DOHH2 (cell line): Measurements from ENCODE around the gene SPG7.

Experiments
- H3F3A ChIP-seq: fragments of 200-600 bp; sonication (generic), shearing (Covaris generic); 2 replicates; pipeline ENCODE4 v1.6.0; 2016; ENCODE audit warnings: antibody characterized with exemption, mild to moderate bottlenecking; ENCODE audit not compliant: control insufficient read depth, insufficient read depth
- H3K27ac ChIP-seq: fragments of 200-600 bp; sonication (generic); 2 replicates; pipeline ENCODE4 v1.5.1; 2014; ENCODE audit warnings: low read depth, mild to moderate bottlenecking, low read length, moderate library complexity
- H3K27me3 ChIP-seq: fragments of 200-600 bp; sonication (generic); 2 replicates; pipeline ENCODE4 v1.6.1; 2014; ENCODE audit warnings: mild to moderate bottlenecking, low read length, mixed read lengths; ENCODE audit not compliant: control insufficient read depth
- H3K36me3 ChIP-seq: fragments of 200-600 bp; sonication (generic); 2 replicates; pipeline ENCODE4 v1.6.1; 2014; ENCODE audit warnings: mild to moderate bottlenecking, low read length, moderate library complexity, mixed read lengths; ENCODE audit not compliant: control insufficient read depth
- H3K4me1 ChIP-seq: fragments of 200-600 bp; sonication (generic); 2 replicates; pipeline ENCODE4 v1.6.1; 2014; ENCODE audit warnings: mild to moderate bottlenecking, low read length, mixed read lengths; ENCODE audit not compliant: control insufficient read depth
- H3K4me2 ChIP-seq: fragments of 200-600 bp; sonication (generic); 2 replicates; pipeline ENCODE4 v1.6.0; 2014; ENCODE audit warnings: mild to moderate bottlenecking, low read length, moderate library complexity
- H3K4me3 ChIP-seq: fragments of 200-600 bp; sonication (generic); 2 replicates; pipeline ENCODE4 v1.5.1; 2014; ENCODE audit warnings: mild to moderate bottlenecking, low read length, mixed read lengths
- H3K79me2 ChIP-seq: fragments of 200-600 bp; sonication (generic); 2 replicates; pipeline ENCODE4 v1.6.1; 2014; ENCODE audit warnings: mild to moderate bottlenecking, low read length, mixed read lengths; ENCODE audit not compliant: control insufficient read depth
- H3K9me2 ChIP-seq: fragments of 200-600 bp; sonication (generic); replicated peaks from 2 replicates; pipeline ENCODE4 v1.6.1; 2014; ENCODE audit warnings: mild to moderate bottlenecking, low read length, mixed read lengths; ENCODE audit not compliant: control insufficient read depth
- H3K9me3 ChIP-seq: fragments of 200-600 bp; sonication (generic); 2 replicates; pipeline ENCODE4 v1.6.1; 2014; ENCODE audit warnings: antibody characterized with exemption, low read length, mixed read lengths; ENCODE audit not compliant: control insufficient read depth, insufficient read depth
- H4K20me1 ChIP-seq: fragments of 200-600 bp; sonication (generic); 2 replicates; pipeline ENCODE4 v1.6.0; 2014; ENCODE audit warnings: low read depth, mild to moderate bottlenecking, antibody characterized with exemption, low read length, moderate library complexity; ENCODE audit not compliant: control insufficient read depth, insufficient read depth
- EZH2phosphoT487 ChIP-seq: fragments of 200-600 bp; sonication (generic); IDR thresholded peaks from 2 replicates; pipeline ENCODE4 v1.6.1; 2017; ENCODE audit warnings: borderline replicate concordance, mild to moderate bottlenecking, antibody characterized with exemption, low read length, moderate library complexity, mixed read lengths
- TF ChIP-seq, protein P1 (sequence below): fragments of 200-600 bp; sonication (generic); IDR thresholded peaks from one replicate; pipeline ENCODE4 v1.5.1; 2014; ENCODE audit warnings: antibody characterized with exemption, mild to moderate bottlenecking, low read depth, low read length; ENCODE audit not compliant: poor library complexity, severe bottlenecking

The SPG7 gene

DNA sequence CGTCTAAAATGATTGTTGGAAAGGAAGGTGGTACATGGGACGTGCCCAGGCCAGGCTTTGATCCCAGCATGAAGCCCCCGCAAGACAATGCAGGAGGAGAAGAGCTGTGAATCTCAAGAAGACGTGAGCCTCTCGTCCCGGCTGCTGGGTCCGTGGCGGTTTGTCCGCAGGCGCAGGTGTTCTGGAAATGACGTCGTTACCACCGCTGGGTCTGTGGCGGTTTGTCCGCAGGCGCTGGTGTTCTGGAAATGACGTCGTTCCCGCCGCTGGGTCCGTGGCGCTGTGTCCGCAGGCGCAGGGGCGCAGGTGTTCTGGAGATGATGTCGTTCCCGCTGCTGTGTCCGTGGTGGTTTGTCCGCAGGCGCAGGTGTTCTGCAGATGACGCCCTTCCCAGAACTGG, 14.1 kb downstream of the SPG7 start:
- no peak for TF ChIP-seq EZH2phosphoT487
- TF ChIP-seq, protein P1, sequence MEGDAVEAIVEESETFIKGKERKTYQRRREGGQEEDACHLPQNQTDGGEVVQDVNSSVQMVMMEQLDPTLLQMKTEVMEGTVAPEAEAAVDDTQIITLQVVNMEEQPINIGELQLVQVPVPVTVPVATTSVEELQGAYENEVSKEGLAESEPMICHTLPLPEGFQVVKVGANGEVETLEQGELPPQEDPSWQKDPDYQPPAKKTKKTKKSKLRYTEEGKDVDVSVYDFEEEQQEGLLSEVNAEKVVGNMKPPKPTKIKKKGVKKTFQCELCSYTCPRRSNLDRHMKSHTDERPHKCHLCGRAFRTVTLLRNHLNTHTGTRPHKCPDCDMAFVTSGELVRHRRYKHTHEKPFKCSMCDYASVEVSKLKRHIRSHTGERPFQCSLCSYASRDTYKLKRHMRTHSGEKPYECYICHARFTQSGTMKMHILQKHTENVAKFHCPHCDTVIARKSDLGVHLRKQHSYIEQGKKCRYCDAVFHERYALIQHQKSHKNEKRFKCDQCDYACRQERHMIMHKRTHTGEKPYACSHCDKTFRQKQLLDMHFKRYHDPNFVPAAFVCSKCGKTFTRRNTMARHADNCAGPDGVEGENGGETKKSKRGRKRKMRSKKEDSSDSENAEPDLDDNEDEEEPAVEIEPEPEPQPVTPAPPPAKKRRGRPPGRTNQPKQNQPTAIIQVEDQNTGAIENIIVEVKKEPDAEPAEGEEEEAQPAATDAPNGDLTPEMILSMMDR: no peak
- Histone ChIP-seq H3F3A (no peaks in the 10 kb centered on the region), H3K4me2 (no peak overlapping the region), H3K27me3 (no peaks in the 10 kb centered on the region), H3K4me1 (peaks cover 7% of the 10 kb centered on the region; the same call in 1 of the 2 replicates), H3K9me3 (no peaks in the 10 kb centered on the region), H3K79me2 (peaks cover 53% of the 10 kb centered on the region), H3K9me2 (no peaks in the 10 kb centered on the region), H3K4me3 (no peak overlapping the region), H3K36me3 (peaks cover 88% of the 10 kb centered on the region), H4K20me1 (no peaks in the 10 kb centered on the region), H3K27ac (no peak overlapping the region)

DNA sequence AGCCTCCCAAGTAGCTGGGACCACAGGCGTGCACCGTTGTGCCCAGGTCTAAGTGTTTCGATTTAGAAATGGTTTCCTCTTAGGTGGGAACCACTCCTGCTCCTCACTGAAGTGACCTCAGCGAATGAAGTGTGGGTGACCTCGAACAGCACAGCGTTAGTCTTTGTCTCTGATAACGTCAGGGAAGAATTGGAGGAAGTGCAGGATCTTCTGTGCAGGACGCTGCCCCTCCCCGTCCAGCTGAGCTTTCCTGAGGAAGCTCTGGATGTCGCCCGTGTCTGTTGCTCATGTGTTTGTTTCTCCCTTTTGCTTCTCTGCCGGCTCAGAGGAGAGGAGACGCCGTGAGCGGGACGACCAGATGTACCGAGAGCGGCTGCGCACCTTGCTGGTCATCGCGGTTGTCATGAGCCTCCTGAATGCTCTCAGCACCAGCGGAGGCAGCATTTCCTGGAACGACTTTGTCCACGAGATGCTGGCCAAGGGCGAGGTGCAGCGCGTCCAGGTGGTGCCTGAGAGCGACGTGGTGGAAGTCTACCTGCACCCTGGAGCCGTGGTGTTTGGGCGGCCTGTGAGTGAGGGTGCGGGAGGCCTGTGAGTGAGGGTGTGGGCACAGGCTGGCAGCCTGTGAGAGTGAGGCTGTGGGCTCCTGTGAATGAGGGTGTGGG, 15.6 kb downstream of the SPG7 start:
- no peak for TF ChIP-seq EZH2phosphoT487
- TF ChIP-seq, protein P1: no peak
- H3F3A ChIP-seq: no peaks in the 10 kb centered on the region
- H3K27ac ChIP-seq: no peak overlapping the region
- no peaks in the 10 kb centered on the region for H4K20me1 ChIP-seq
- H3K79me2 ChIP-seq: peaks cover 38% of the 10 kb centered on the region
- H3K9me2 ChIP-seq: no peaks in the 10 kb centered on the region
- H3K4me3 ChIP-seq: no peak overlapping the region
- H3K4me2 ChIP-seq: no peak overlapping the region
- no peaks in the 10 kb centered on the region for H3K27me3 ChIP-seq
- H3K36me3 ChIP-seq: peaks cover 79% of the 10 kb centered on the region
- H3K9me3 ChIP-seq: no peaks in the 10 kb centered on the region
- H3K4me1 ChIP-seq: peaks cover 7% of the 10 kb centered on the region; the same call in 1 of the 2 replicates

DNA sequence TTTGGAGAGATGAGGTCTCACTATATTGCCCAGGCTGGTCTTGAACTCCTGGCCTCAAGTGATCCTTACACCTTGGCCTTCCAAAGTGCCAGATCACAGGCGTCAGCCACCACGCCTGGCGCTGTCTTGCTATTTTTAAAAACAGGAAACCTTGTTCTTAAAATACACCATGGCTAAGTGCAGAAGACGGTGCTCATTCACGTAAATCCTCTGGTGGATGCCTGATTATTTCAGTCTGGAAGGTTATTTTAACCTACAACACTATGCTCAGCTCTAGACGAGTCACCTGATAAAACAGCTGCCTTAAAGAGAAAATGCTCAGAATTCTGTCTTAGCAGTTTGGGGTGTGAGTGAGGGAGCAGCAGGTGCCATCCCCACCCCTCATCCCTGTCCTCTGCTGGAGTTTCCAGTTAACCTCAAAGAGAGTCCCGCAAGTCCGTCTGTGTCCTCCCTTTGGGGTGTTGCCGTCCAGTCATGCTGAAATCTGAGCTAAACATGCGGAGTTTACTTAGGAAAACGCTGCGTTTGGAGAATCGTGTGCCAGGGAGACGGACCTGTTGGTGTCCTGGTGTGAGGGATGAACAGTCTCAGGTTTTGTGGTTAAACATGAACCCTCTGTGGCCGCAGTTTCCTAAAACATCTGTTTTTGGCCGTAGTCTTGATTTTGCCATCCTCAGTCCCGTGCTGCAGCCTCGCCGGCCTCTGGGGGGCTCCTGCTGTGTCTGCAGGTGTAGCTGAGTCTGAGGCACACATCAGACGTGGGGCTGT, 17.1 kb downstream of the SPG7 start:
- H3F3A ChIP-seq: no peaks in the 10 kb centered on the region
- H3K4me3 ChIP-seq: no peak overlapping the region
- no peaks in the 10 kb centered on the region for H4K20me1 ChIP-seq
- peaks cover 7% of the 10 kb centered on the region; the same call in 1 of the 2 replicates for H3K4me1 ChIP-seq
- H3K27me3 ChIP-seq: no peaks in the 10 kb centered on the region
- H3K9me3 ChIP-seq: no peaks in the 10 kb centered on the region
- H3K27ac ChIP-seq: no peak overlapping the region
- H3K36me3 ChIP-seq: peaks cover 79% of the 10 kb centered on the region
- H3K9me2 ChIP-seq: no peaks in the 10 kb centered on the region
- H3K79me2 ChIP-seq: peaks cover 24% of the 10 kb centered on the region
- no peak for TF ChIP-seq EZH2phosphoT487
- TF ChIP-seq, protein P1: peak; percentile 39
- H3K4me2 ChIP-seq: no peak overlapping the region
